Colonic mucosa (tissue), 4 donors: ENCODE results near the gene ZNF408. TPM values are rescaled to one million over a fixed set of nuclear protein-coding genes. Genes with fewer than 3 reads are reported as not detected.

Experiments
- DNase-seq: peaks from one replicate; pipeline ENCODE4 v3.0.0-alpha.2; 2020
- H3K27ac ChIP-seq: fragments of 200-600 bp; one replicate; pipeline ENCODE4 v1.8.0; 2021
- H3K27me3 ChIP-seq: fragments of 200-600 bp; one replicate; pipeline ENCODE4 v1.8.0; 2021
- H3K36me3 ChIP-seq: fragments of 200-600 bp; one replicate; pipeline ENCODE4 v1.8.0; 2021
- H3K4me1 ChIP-seq: fragments of 200-600 bp; one replicate; pipeline ENCODE4 v1.8.0; 2021; ENCODE audit warnings: mild to moderate bottlenecking
- H3K4me3 ChIP-seq: fragments of 200-600 bp; one replicate; pipeline ENCODE4 v1.8.0; 2021
- H3K9ac ChIP-seq, 2 donors: one replicate each; pipeline ENCODE4 v1.7.0; 2013; ENCODE audit warnings: control low read depth in 2 of 2, low read depth in 2 of 2, low read length in 2 of 2
- H3K9me3 ChIP-seq: fragments of 200-600 bp; one replicate; pipeline ENCODE4 v1.8.0; 2021
- CTCF ChIP-seq: fragments of 200-600 bp; IDR thresholded peaks from one replicate; pipeline ENCODE4 v1.8.0; 2022; ENCODE audit warnings: antibody characterized with exemption, mild to moderate bottlenecking
- intact Hi-C: fragments of 100-400 bp; cut with DNase I; formaldehyde crosslinking; loops from one replicate; pipeline ENCODE4 v1.14.1; 2022
- total RNA-seq, 2 donors: library from RNA; stranded (reverse); fragmentation: NEBNext Ultra II Directional in 1 of 2; extraction: Animal tissue kit (Norgen Biotek cat#: 25700) in 1 of 2; gene quantifications; one replicate each; pipeline ENCODE4 v1.2.1, GENCODE V29; 2021
- donor health status: healthy.
- donor health status: DM: no; HTN: no; CAD: no.
- donor health status: DM: no; HTN: no; CAD: no.

ZNF408 gene
- total RNA-seq, 2 donors from 2014 or later = 11.7 to 15.5 TPM

GRCh38 chr11:46737699-46738098 lies 36.9 kb downstream of the ZNF408 start:
- intact Hi-C loops = no loop called here
- Histone ChIP-seq H3K9ac (no peak overlapping the region), H3K4me3 (no peak overlapping the region), H3K9me3 (no peaks in the 10 kb centered on the region), H3K36me3 (no peaks in the 10 kb centered on the region), H3K4me1 (no peaks in the 10 kb centered on the region), H3K27me3 (no peaks in the 10 kb centered on the region), H3K27ac (no peak overlapping the region)
- no peak for TF ChIP-seq CTCF
- DNase-seq = no peak

GRCh38 chr11:46738887-46739286 lies 38.1 kb downstream of the ZNF408 start:
- DNase-seq = no peak
- Histone ChIP-seq H3K9me3 (no peaks in the 10 kb centered on the region), H3K27me3 (no peaks in the 10 kb centered on the region), H3K4me3 (no peak overlapping the region), H3K9ac (no peak overlapping the region), H3K27ac (no peak overlapping the region), H3K36me3 (no peaks in the 10 kb centered on the region), H3K4me1 (no peaks in the 10 kb centered on the region)
- no peak for TF ChIP-seq CTCF
- intact Hi-C loops = no loop called here

- Histone ChIP-seq H3K27ac (no peak overlapping the region), H3K36me3 (no peaks in the 10 kb centered on the region), H3K4me1 (no peaks in the 10 kb centered on the region), H3K4me3 (no peak overlapping the region), H3K9me3 (no peaks in the 10 kb centered on the region), H3K27me3 (no peaks in the 10 kb centered on the region), H3K9ac (no peak overlapping the region)
- intact Hi-C loops = no loop called here
- DNase-seq = no peak
- no peak for TF ChIP-seq CTCF
Measured at GRCh38 chr11:46741600-46742484, 41.0 kb downstream of the ZNF408 start.

- H3K4me1 ChIP-seq = no peaks in the 10 kb centered on the region
- peaks cover under 1% of the 10 kb centered on the region for H3K36me3 ChIP-seq
- H3K27ac ChIP-seq = no peak overlapping the region
- no peaks in the 10 kb centered on the region for H3K9me3 ChIP-seq
- no peaks in the 10 kb centered on the region for H3K27me3 ChIP-seq
- DNase-seq = no peak
- no peak overlapping the region for H3K9ac ChIP-seq
- no peak for TF ChIP-seq CTCF
- no peak overlapping the region for H3K4me3 ChIP-seq
- intact Hi-C loops = no loop called here
Measured at GRCh38 chr11:46743043-46743442, 42.2 kb downstream of the ZNF408 start.

GRCh38 chr11:46743693-46744339 lies 43.0 kb downstream of the ZNF408 start:
- H3K27me3 ChIP-seq = no peaks in the 10 kb centered on the region
- peaks cover 5% of the 10 kb centered on the region for H3K36me3 ChIP-seq
- no peak overlapping the region for H3K27ac ChIP-seq
- H3K4me3 ChIP-seq = no peak overlapping the region
- H3K9ac ChIP-seq = no peak overlapping the region
- no peaks in the 10 kb centered on the region for H3K9me3 ChIP-seq
- TF ChIP-seq CTCF = no peak
- no peak for DNase-seq
- no peaks in the 10 kb centered on the region for H3K4me1 ChIP-seq
- intact Hi-C loops = no loop called here
